Measurements from ENCODE around the gene LRRN2. TPM values are rescaled to one million over a fixed set of nuclear protein-coding genes. Genes with fewer than 3 reads are reported as not detected.

LRRN2 gene
- polyA plus RNA-seq, 1 experiment: not detected

DNA sequence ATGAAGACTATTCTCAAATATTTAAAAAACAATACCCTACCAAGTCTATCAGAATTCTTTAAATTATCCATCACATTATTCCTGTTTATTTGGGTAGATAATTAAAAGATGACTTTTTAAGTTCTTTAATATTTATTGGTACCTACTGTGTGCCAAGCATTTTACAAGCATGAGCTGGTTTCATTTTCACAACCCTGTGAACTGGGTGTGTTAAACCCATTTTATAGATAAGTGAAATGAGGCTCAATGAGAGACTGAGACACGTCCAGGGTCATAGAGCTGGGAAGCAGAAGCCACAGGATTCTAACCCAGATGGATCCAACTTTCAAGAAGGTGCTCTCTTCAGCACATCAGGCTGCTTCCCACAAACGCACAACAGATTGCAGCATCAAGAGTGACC is 12.3 kb downstream of the LRRN2 start:
- ChIA-PET CTCF (no interaction called here), POLR2A (no interaction called here)
- no peak overlapping the region for H3K27ac ChIP-seq (ENCODE audit: low read depth, low read length)
- TF ChIP-seq, protein P1, sequence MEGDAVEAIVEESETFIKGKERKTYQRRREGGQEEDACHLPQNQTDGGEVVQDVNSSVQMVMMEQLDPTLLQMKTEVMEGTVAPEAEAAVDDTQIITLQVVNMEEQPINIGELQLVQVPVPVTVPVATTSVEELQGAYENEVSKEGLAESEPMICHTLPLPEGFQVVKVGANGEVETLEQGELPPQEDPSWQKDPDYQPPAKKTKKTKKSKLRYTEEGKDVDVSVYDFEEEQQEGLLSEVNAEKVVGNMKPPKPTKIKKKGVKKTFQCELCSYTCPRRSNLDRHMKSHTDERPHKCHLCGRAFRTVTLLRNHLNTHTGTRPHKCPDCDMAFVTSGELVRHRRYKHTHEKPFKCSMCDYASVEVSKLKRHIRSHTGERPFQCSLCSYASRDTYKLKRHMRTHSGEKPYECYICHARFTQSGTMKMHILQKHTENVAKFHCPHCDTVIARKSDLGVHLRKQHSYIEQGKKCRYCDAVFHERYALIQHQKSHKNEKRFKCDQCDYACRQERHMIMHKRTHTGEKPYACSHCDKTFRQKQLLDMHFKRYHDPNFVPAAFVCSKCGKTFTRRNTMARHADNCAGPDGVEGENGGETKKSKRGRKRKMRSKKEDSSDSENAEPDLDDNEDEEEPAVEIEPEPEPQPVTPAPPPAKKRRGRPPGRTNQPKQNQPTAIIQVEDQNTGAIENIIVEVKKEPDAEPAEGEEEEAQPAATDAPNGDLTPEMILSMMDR (IDR thresholded peaks at IDR 0.05; ENCODE audit: low read depth, low read length): no peak
- no peaks in the 10 kb centered on the region for H3K9me3 ChIP-seq (ENCODE audit: control insufficient read depth, insufficient read depth, low read length)
- DNase-seq (ENCODE audit: low read depth, low spot score): no peak
- no peak overlapping the region for H3K4me3 ChIP-seq (ENCODE audit: low read depth, low read length)
- H3K27me3 ChIP-seq (ENCODE audit: control insufficient read depth, insufficient read depth, low read length): peaks cover 26% of the 10 kb centered on the region

- no peak overlapping the region for H3K27ac ChIP-seq (ENCODE audit: low read depth, low read length)
- CTCF ChIA-PET: no interaction called here
- POLR2A ChIA-PET: no interaction called here
- peaks cover 24% of the 10 kb centered on the region for H3K27me3 ChIP-seq (ENCODE audit: control insufficient read depth, insufficient read depth, low read length)
- no peak for DNase-seq (ENCODE audit: low read depth, low spot score)
- TF ChIP-seq, protein P1 (IDR thresholded peaks at IDR 0.05; ENCODE audit: low read depth, low read length): no peak
- no peaks in the 10 kb centered on the region for H3K9me3 ChIP-seq (ENCODE audit: control insufficient read depth, insufficient read depth, low read length)
- no peak overlapping the region for H3K4me3 ChIP-seq (ENCODE audit: low read depth, low read length)
These were observed 12.9 kb downstream of the LRRN2 start for GRCh38 chr1:204672482-204673121.

- CTCF ChIA-PET: no interaction called here
- Histone ChIP-seq H3K27me3 (ENCODE audit: control insufficient read depth, insufficient read depth, low read length) (peaks cover 19% of the 10 kb centered on the region), H3K4me3 (ENCODE audit: low read depth, low read length) (no peak overlapping the region), H3K27ac (ENCODE audit: low read depth, low read length) (no peak overlapping the region), H3K9me3 (ENCODE audit: control insufficient read depth, insufficient read depth, low read length) (no peaks in the 10 kb centered on the region)
- TF ChIP-seq, protein P1 (IDR thresholded peaks at IDR 0.05; ENCODE audit: low read depth, low read length): no peak
- DNase-seq (ENCODE audit: low read depth, low spot score): no peak
- POLR2A ChIA-PET: no interaction called here
These were observed 13.5 kb downstream of the LRRN2 start for GRCh38 chr1:204672069-204672468.

DNA sequence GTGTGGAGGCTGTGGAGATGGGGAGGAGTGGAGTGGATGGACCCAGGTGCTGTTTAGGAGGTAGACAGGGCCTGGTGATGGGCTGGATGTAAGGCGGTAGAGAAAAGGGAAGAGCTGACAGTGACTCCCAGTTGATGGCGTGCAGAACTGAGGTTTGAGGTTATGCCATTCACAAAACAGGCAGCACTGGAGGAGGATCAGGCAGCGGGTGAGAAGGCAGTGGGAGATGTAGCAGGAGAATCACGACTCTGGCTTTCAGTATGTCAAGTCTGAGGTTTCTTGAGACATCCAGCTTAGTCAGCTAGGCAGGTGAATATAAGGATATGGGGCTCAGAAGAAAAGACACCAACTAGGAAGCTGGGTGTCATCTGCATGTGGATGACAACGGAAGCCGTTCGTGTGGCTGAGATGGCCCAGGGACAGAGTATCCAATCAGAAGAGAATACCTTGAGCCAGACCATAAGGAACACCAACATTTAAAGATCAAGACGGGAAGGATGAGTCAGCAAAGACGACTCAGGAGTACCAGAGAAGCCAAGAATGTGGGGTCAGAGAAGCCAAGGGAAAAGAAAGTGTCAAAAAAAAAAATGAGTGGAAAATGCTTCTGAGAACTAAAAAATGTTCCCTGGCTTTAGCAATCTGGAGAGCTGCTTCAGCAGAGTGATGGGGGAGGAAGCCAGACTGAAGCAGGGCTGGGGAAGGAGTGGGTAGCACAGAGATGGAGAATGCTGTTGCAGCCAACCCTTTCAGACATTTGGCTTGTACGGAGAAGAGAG is 15.2 kb downstream of the LRRN2 start:
- Histone ChIP-seq H3K27me3 (ENCODE audit: control insufficient read depth, insufficient read depth, low read length) (peaks cover 16% of the 10 kb centered on the region), H3K4me3 (ENCODE audit: low read depth, low read length) (no peak overlapping the region), H3K27ac (ENCODE audit: low read depth, low read length) (no peak overlapping the region), H3K9me3 (ENCODE audit: control insufficient read depth, insufficient read depth, low read length) (no peaks in the 10 kb centered on the region)
- ChIA-PET CTCF (no interaction called here), POLR2A (no interaction called here)
- TF ChIP-seq, protein P1 (IDR thresholded peaks at IDR 0.05; ENCODE audit: low read depth, low read length): no peak
- DNase-seq (ENCODE audit: low read depth, low spot score): no peak

GRCh38 chr1:204669579-204669978 is 16.0 kb downstream of the LRRN2 start:
- ChIA-PET CTCF (interaction anchor here (1.5 kb wide), 1 partner anchor 138 kb away, joined by 5 read pairs; no protein-coding TSS in a partner anchor), POLR2A (no interaction called here)

More at GRCh38 chr1:204669579-204669978, 16.0 kb downstream of the LRRN2 start:
- TF ChIP-seq, protein P1 (IDR thresholded peaks at IDR 0.05; ENCODE audit: low read depth, low read length): no peak
- no peak overlapping the region for H3K27ac ChIP-seq (ENCODE audit: low read depth, low read length)
- H3K27me3 ChIP-seq (ENCODE audit: control insufficient read depth, insufficient read depth, low read length): peaks cover 15% of the 10 kb centered on the region
- H3K4me3 ChIP-seq (ENCODE audit: low read depth, low read length): no peak overlapping the region
- DNase-seq (ENCODE audit: low read depth, low spot score): no peak
- H3K9me3 ChIP-seq (ENCODE audit: control insufficient read depth, insufficient read depth, low read length): no peaks in the 10 kb centered on the region
